ENCODE data around the gene CEBPA. TPM values are rescaled to one million over a fixed set of nuclear protein-coding genes. Genes with fewer than 3 reads are reported as not detected.

CEBPA gene
- total RNA-seq, 4 donors from 2014 or later = 5.1 to 15.9 (median 8.9) TPM

DNA sequence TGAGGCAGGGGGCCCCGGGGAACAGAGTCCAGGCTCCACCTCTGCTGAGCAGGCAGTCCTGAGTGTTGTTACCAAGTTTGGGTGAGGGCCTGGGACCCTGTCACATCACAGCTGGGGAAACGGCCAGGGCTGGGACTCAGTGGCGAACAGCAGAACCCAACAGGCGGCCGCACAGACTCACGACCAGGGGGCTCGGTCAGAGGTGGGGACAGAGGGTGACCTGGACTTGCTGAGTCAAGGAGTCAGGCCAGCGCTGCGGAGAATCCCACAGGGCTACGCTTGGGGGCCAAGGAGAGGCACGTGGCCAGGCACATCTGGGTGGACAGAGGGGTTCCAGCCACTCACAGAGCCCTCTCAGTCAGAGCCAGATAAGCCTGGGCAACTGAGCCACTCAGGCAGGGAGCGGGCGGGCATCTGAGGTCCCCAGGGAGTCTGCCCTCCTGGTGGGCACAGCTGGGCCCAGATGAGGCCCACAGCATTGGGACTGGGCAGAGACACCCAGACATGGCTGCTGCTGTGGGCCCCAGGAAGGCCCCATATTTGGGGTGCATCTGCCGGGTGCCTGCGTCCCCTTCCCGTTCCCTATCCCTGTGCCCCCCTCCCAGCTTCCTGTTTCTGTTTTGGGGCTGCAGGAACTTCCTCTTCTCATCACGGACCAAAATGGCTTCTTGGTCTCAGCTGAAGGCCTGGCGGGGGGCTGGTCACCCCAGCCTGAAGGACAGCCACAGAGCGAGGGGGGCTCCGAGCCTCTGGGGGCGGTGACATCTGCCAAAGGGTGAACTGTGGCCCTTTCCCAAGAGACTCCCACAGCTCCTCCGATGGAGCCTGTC, 34.0 kb downstream of the CEBPA start:
- WGBS = 66% methylated on average over 15 of the region's 22 CpGs

DNA sequence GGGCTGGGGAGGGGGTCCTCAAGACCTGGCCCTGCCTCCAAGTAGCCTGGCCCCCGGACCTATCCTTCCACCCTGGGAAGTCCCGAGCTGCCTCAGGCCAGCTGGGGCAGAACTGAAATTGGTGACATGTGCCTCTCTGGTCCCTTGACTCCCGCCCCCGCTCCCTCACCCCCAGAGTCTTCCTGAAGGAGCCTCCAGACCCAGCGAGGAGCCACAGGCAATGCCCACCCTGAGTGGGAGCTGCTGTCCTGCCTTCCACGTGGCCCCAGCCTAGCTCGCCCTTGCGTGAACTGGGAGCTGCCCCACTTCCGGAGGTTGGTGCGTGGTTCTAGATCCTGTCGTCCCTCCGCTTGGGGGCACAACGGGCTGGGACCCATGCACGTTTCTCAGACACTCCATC, 34.6 kb downstream of the CEBPA start:
- no peak for DNase-seq (ENCODE audit: extremely low spot score)
- H3K4me3 ChIP-seq = no peak overlapping the region
- no peaks in the 10 kb centered on the region for H3K4me1 ChIP-seq
- 70% methylated on average over 2 of the region's 14 CpGs for WGBS
- no peaks in the 10 kb centered on the region for H3K9me3 ChIP-seq
- no peak overlapping the region for H3K27ac ChIP-seq (replicated peaks in 1 of 4)
- TF ChIP-seq EP300 (IDR thresholded peaks at IDR 0.05) = no peak
- TF ChIP-seq POLR2AphosphoS5 (IDR thresholded peaks at IDR 0.05) = no peak
- TF ChIP-seq, protein P1, sequence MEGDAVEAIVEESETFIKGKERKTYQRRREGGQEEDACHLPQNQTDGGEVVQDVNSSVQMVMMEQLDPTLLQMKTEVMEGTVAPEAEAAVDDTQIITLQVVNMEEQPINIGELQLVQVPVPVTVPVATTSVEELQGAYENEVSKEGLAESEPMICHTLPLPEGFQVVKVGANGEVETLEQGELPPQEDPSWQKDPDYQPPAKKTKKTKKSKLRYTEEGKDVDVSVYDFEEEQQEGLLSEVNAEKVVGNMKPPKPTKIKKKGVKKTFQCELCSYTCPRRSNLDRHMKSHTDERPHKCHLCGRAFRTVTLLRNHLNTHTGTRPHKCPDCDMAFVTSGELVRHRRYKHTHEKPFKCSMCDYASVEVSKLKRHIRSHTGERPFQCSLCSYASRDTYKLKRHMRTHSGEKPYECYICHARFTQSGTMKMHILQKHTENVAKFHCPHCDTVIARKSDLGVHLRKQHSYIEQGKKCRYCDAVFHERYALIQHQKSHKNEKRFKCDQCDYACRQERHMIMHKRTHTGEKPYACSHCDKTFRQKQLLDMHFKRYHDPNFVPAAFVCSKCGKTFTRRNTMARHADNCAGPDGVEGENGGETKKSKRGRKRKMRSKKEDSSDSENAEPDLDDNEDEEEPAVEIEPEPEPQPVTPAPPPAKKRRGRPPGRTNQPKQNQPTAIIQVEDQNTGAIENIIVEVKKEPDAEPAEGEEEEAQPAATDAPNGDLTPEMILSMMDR (IDR thresholded peaks at IDR 0.05) = no peak
- TF ChIP-seq POLR2A (IDR thresholded peaks at IDR 0.05; ENCODE audit: low read depth) = no peak
- peaks cover 0 to 26% (median 0%) of the 10 kb centered on the region in 4 donors for H3K27me3 ChIP-seq
- no peaks in the 10 kb centered on the region for H3K36me3 ChIP-seq
- intact Hi-C loops (cut with DNase I) = no loop called here

More for the DNA sequence above, 34.0 kb downstream of the CEBPA start:
- DNase-seq (ENCODE audit: extremely low spot score) = no peak
- H3K4me3 ChIP-seq = no peak overlapping the region
- no peaks in the 10 kb centered on the region for H3K36me3 ChIP-seq
- TF ChIP-seq POLR2AphosphoS5 (IDR thresholded peaks at IDR 0.05) (no peak), EP300 (IDR thresholded peaks at IDR 0.05) (no peak), POLR2A (IDR thresholded peaks at IDR 0.05; ENCODE audit: low read depth) (no peak)
- TF ChIP-seq, protein P1 (IDR thresholded peaks at IDR 0.05) = no peak
- H3K9me3 ChIP-seq = no peaks in the 10 kb centered on the region
- peaks cover 0 to 4% (median 3%) of the 10 kb centered on the region in 4 donors for H3K4me1 ChIP-seq
- peaks cover 0 to 30% (median 0%) of the 10 kb centered on the region in 4 donors for H3K27me3 ChIP-seq
- H3K27ac ChIP-seq (replicated peaks in 1 of 4) = no peak overlapping the region
- intact Hi-C loops (cut with DNase I) = no loop called here

DNA sequence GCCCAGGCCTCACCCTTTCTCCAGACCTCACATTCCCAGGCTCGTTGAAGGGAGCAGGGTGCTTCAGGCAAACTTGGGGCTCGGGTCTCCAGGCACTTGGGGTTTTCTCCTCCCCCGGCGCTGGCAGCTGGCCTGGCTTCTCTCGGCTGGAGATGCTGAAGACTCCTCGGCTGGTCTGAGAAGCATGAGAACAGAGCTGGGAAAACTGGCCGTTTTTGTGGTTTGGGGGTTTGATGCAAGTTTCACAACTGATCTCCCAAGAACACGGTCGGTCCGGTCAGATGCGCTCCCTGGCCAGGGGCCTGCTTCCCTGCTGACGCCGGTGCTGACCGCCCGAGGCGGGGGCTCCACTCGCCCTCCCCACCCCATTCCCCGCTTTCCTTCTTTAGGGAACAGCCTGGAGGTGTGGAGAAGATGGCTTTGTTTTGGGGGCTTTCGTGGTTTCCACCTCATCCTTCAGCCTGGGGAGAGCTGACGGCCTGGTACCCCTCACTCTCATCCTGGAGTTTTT, 35.3 kb downstream of the CEBPA start:
- H3K36me3 ChIP-seq = no peaks in the 10 kb centered on the region
- peaks cover 0 to 26% (median 0%) of the 10 kb centered on the region in 4 donors for H3K27me3 ChIP-seq
- H3K4me3 ChIP-seq = no peak overlapping the region
- DNase-seq (ENCODE audit: extremely low spot score) = no peak
- H3K27ac ChIP-seq (replicated peaks in 1 of 4) = no peak overlapping the region
- 63% methylated on average over 17 of the region's 20 CpGs for WGBS
- no peaks in the 10 kb centered on the region for H3K9me3 ChIP-seq
- intact Hi-C loops (cut with DNase I) = no loop called here
- H3K4me1 ChIP-seq = no peaks in the 10 kb centered on the region
- TF ChIP-seq, protein P1 (IDR thresholded peaks at IDR 0.05) = no peak
- TF ChIP-seq EP300 (IDR thresholded peaks at IDR 0.05) (no peak), POLR2AphosphoS5 (IDR thresholded peaks at IDR 0.05) (no peak), POLR2A (IDR thresholded peaks at IDR 0.05; ENCODE audit: low read depth) (no peak)

DNA sequence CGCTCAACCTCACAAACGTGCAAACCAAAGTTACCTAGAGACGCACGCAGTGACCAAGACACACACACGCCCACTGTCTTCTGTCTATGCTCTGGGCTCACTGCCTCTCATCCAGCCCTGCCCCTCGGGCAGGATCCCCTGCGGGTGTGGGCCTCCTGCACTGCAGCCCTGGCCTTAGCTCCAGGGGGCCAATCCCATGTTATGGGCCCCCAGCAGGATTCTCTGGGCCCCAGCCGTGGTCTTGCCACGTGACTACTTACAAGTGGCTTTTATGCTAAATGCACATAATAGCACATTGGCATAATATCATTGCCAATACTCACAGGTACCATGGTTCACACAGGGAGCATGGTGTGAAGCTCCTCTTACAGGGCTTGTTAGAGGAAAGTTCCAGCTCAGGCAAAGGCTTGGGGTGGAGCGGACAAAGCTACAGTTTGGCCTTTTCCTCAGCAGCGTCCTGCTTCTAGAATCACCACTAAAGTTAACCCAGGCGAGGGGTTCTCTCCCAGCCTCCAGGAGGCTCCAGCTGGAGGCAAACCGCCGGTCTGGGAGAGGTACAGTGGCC, 37.4 kb downstream of the CEBPA start:
- 85% methylated on average over 12 of the region's 14 CpGs for WGBS
- H3K27ac ChIP-seq (replicated peaks in 1 of 4) = no peak overlapping the region
- intact Hi-C loops (cut with DNase I) = no loop called here
- H3K4me1 ChIP-seq = no peaks in the 10 kb centered on the region
- no peaks in the 10 kb centered on the region for H3K36me3 ChIP-seq
- H3K27me3 ChIP-seq = peaks cover 0 to 23% (median 0%) of the 10 kb centered on the region in 4 donors
- TF ChIP-seq POLR2AphosphoS5 (IDR thresholded peaks at IDR 0.05) (no peak), POLR2A (IDR thresholded peaks at IDR 0.05; ENCODE audit: low read depth) (no peak), EP300 (IDR thresholded peaks at IDR 0.05) (no peak)
- TF ChIP-seq, protein P1 (IDR thresholded peaks at IDR 0.05) = no peak
- H3K4me3 ChIP-seq = no peak overlapping the region
- H3K9me3 ChIP-seq = no peaks in the 10 kb centered on the region
- no peak for DNase-seq (ENCODE audit: extremely low spot score)

All from esophagus muscularis mucosa (tissue), 4 donors.